MM.1S (cell line): ENCODE results near the gene GLT8D2.

Experiments used
- DNase-seq: peaks from one replicate; pipeline ENCODE4 v3.0.0-alpha.2; 2015
- H2AFZ ChIP-seq: fragments of 300-600 bp; sonication (generic); 2 replicates; pipeline ENCODE4 v1.6.0; 2016; ENCODE audit warnings: antibody characterized with exemption, low read length
- H3F3A ChIP-seq: fragments of 300-600 bp; sonication (generic); 2 replicates; pipeline ENCODE4 v1.6.1; 2016; ENCODE audit warnings: mild to moderate bottlenecking, antibody characterized with exemption, low read length, moderate library complexity, mixed read lengths; ENCODE audit not compliant: insufficient read depth
- H3K27ac ChIP-seq: fragments of 300-600 bp; sonication (generic); 2 replicates; pipeline ENCODE4 v1.5.1; 2016; ENCODE audit warnings: mild to moderate bottlenecking, low read length
- H3K27me3 ChIP-seq: fragments of 300-600 bp; sonication (generic); replicated peaks from 2 replicates; pipeline ENCODE4 v1.6.0; 2016; ENCODE audit warnings: low read length; ENCODE audit not compliant: insufficient read depth
- H3K36me3 ChIP-seq: fragments of 300-600 bp; sonication (generic); replicated peaks from 2 replicates; pipeline ENCODE4 v1.6.1; 2016; ENCODE audit warnings: mild to moderate bottlenecking, low read length, mixed read lengths; ENCODE audit not compliant: insufficient read depth
- H3K4me1 ChIP-seq: fragments of 300-600 bp; sonication (generic); 2 replicates; pipeline ENCODE4 v1.6.1; 2016; ENCODE audit warnings: low read length, mixed read lengths
- H3K4me2 ChIP-seq: fragments of 300-600 bp; sonication (generic); 2 replicates; pipeline ENCODE4 v1.6.0; 2016; ENCODE audit warnings: low read depth, low read length
- H3K4me3 ChIP-seq: fragments of 300-600 bp; sonication (generic); 2 replicates; pipeline ENCODE4 v1.5.1; 2016; ENCODE audit warnings: low read length, mixed read lengths
- H3K79me2 ChIP-seq: fragments of 300-600 bp; sonication (generic); 2 replicates; pipeline ENCODE4 v1.6.1; 2016; ENCODE audit warnings: mixed run types, low read length, mixed read lengths
- H3K9ac ChIP-seq: fragments of 300-600 bp; sonication (generic); 2 replicates; pipeline ENCODE4 v1.6.1; 2016; ENCODE audit warnings: low read length, mixed read lengths
- H3K9me2 ChIP-seq: fragments of 300-600 bp; sonication (generic); replicated peaks from 2 replicates; pipeline ENCODE4 v1.6.1; 2016; ENCODE audit warnings: mild to moderate bottlenecking, low read length, mixed read lengths; ENCODE audit not compliant: insufficient read depth
- H3K9me3 ChIP-seq: fragments of 300-600 bp; sonication (generic); replicated peaks from 2 replicates; pipeline ENCODE4 v1.6.1; 2016; ENCODE audit warnings: mild to moderate bottlenecking, low read length, mixed read lengths; ENCODE audit not compliant: insufficient read depth
- H4K20me1 ChIP-seq: fragments of 300-600 bp; sonication (generic); 2 replicates; pipeline ENCODE4 v1.6.1; 2016; ENCODE audit warnings: mild to moderate bottlenecking, low read length, moderate library complexity, mixed read lengths; ENCODE audit not compliant: insufficient read depth
- EZH2 ChIP-seq: fragments of 300-600 bp; sonication (generic); optimal IDR thresholded peaks from 2 replicates; pipeline ENCODE3; 2017; ENCODE audit warnings: low read depth, mild to moderate bottlenecking, antibody characterized with exemption, low read length, mixed read lengths
- EZH2phosphoT487 ChIP-seq: fragments of 300-600 bp; sonication (generic); IDR thresholded peaks from 2 replicates; pipeline ENCODE4 v1.6.1; 2018; ENCODE audit warnings: antibody characterized with exemption, low read length
- TF ChIP-seq, protein P1 (sequence below): fragments of 300-600 bp; sonication (generic); IDR thresholded peaks from 2 replicates; pipeline ENCODE4 v1.5.1; 2016; ENCODE audit warnings: antibody characterized with exemption, low read length, mixed read lengths

Gene GLT8D2

DNA sequence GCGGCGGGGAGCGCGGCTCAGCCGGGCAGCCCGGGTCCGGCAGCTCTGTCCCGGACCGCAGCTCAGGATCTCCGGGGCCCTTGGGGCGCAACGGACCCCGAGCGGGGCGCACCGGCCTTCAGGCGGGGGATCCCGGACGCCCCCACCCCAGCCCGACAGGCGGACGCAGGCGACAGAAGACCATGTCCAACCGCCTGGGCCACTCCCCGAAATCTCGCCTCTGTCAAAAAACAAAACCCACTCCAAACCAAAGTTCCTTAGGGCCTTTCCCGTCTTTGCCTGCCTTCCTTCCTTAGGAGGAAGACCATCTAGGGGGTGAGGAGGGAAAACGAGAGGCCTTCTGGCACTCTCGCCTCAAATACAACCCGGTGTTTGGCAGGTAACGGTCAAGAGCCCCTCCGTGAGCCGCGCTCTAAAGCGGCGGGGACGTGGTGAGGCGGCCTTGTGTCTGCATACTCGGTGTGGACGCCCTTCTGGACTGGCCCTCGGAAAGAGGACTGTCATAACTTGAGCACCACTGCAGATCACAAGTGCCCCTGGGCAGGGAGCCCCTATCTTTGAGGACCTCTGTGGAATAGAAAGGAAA, 14.9 kb upstream of the GLT8D2 start:
- peak overlapping the region; percentile 76 for H3K9ac ChIP-seq
- peak overlapping the region; percentile 82; the same call in 1 of the 2 replicates for H3K27ac ChIP-seq
- peak overlapping the region; percentile 93 for H2AFZ ChIP-seq

DNA sequence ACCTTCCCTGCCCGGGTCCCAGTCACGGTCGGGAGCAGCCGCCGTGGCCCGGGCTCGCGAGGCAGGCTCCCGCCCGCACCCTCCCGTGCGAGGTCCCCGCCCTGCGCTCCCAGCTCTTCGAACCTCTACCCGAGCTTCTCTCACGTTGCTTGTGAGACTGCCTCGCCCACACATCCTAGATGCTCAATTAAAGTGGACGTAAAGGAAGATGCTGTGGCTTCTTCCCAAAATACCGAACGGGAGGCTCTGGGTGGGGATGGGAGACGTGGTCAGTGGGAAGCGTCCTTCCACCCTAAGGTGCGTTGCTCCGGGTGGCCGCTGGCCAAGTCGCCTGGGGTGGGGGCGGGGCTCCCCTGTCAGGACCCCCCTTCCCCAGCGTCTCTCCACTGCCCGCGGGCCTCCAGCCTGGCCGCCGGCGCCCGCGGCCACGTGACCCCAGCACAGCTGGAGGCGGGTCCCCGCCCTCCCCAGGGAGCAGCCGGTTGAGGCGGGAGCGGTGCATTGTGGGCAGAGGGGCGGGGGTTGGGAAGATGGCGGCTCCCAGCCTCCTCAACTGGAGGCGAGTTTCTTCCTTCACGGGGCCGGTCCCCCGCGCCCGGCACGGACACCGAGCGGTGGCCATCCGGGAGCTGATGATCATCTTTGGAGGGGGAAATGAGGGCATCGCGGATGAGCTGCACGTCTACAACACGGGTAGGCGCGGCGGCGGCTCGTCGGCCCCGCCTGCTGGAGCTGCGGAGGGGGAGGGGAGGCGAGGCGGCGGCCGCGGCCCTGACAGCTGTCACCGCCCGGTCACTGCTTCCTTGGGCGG, 14.2 kb upstream of the GLT8D2 start, which contains the start of gene HCFC2:
Gene HCFC2, plus strand, starts transcription at position 501 of the 811 bp plus-strand sequence. Its CDS starts 30 bp downstream, at position 531.
- no peaks in the 10 kb centered on the region for H3K9me2 ChIP-seq
- peaks cover 40% of the 10 kb centered on the region for H3K79me2 ChIP-seq
- H3K4me3 ChIP-seq = peak within 1 kb of the TSS; percentile 84
- H3K36me3 ChIP-seq = no peaks in the 10 kb centered on the region
- peak within 1 kb of the TSS; percentile 76 for H3K9ac ChIP-seq
- peak within 1 kb of the TSS; percentile 82 for H3K27ac ChIP-seq
- peak within 1 kb of the TSS; percentile 93 for H2AFZ ChIP-seq
- H4K20me1 ChIP-seq = no peaks in the 10 kb centered on the region
- H3K9me3 ChIP-seq = no peaks in the 10 kb centered on the region
- DNase-seq = peak; percentile 94
- peak within 1 kb of the TSS; percentile 79 for H3K4me2 ChIP-seq
- H3F3A ChIP-seq = peaks cover 12% of the 10 kb centered on the region
- TF ChIP-seq EZH2phosphoT487 (no peak), EZH2 (no peak)
- TF ChIP-seq, protein P1, sequence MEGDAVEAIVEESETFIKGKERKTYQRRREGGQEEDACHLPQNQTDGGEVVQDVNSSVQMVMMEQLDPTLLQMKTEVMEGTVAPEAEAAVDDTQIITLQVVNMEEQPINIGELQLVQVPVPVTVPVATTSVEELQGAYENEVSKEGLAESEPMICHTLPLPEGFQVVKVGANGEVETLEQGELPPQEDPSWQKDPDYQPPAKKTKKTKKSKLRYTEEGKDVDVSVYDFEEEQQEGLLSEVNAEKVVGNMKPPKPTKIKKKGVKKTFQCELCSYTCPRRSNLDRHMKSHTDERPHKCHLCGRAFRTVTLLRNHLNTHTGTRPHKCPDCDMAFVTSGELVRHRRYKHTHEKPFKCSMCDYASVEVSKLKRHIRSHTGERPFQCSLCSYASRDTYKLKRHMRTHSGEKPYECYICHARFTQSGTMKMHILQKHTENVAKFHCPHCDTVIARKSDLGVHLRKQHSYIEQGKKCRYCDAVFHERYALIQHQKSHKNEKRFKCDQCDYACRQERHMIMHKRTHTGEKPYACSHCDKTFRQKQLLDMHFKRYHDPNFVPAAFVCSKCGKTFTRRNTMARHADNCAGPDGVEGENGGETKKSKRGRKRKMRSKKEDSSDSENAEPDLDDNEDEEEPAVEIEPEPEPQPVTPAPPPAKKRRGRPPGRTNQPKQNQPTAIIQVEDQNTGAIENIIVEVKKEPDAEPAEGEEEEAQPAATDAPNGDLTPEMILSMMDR = no peak
- peaks cover 15% of the 10 kb centered on the region for H3K4me1 ChIP-seq
- H3K27me3 ChIP-seq = no peaks in the 10 kb centered on the region

More for the DNA sequence above, 14.9 kb upstream of the GLT8D2 start:
- Histone ChIP-seq H3F3A (peaks cover 12% of the 10 kb centered on the region), H4K20me1 (no peaks in the 10 kb centered on the region), H3K79me2 (peaks cover 40% of the 10 kb centered on the region), H3K4me2 (peak overlapping the region; percentile 79), H3K27me3 (no peaks in the 10 kb centered on the region), H3K9me2 (no peaks in the 10 kb centered on the region), H3K4me3 (peak overlapping the region; percentile 84), H3K36me3 (no peaks in the 10 kb centered on the region), H3K9me3 (no peaks in the 10 kb centered on the region), H3K4me1 (peaks cover 15% of the 10 kb centered on the region)
- DNase-seq = peak; percentile 28
- TF ChIP-seq, protein P1 = no peak
- TF ChIP-seq EZH2phosphoT487 (no peak), EZH2 (no peak)

DNA sequence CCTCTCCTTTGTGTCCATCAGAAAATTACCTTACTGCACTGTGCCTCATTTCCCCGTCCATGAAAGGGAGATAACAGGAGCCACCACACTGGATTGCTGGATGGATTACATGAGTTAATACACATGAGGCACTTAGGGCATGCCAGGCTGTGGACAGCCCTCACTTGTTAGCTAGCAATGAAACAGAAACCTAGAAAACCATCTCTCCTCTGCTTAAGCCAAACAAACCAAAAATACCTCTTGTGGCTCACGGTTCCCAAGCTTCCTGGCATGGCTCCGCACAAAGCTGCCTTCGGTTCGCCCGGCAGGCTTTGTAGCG, 13.7 kb upstream of the GLT8D2 start:
- DNase-seq = peak; percentile 64
- no peak for TF ChIP-seq EZH2phosphoT487
- TF ChIP-seq, protein P1 = no peak
- TF ChIP-seq EZH2 = no peak
- peak overlapping the region; percentile 82 for H3K27ac ChIP-seq

More for the DNA sequence above, 13.7 kb upstream of the GLT8D2 start:
- H3K36me3 ChIP-seq = no peaks in the 10 kb centered on the region
- H4K20me1 ChIP-seq = no peaks in the 10 kb centered on the region
- H3K9me3 ChIP-seq = no peaks in the 10 kb centered on the region
- H3K4me3 ChIP-seq = peak overlapping the region; percentile 84
- peaks cover 15% of the 10 kb centered on the region for H3K4me1 ChIP-seq
- H3K9ac ChIP-seq = peak overlapping the region; percentile 76
- H3F3A ChIP-seq = peaks cover 12% of the 10 kb centered on the region
- H3K4me2 ChIP-seq = peak overlapping the region; percentile 79
- H3K9me2 ChIP-seq = no peaks in the 10 kb centered on the region
- H3K27me3 ChIP-seq = no peaks in the 10 kb centered on the region
- peaks cover 40% of the 10 kb centered on the region for H3K79me2 ChIP-seq
- H2AFZ ChIP-seq = peak overlapping the region; percentile 93
